Ascending aorta (tissue), 2 donors: Measurements from ENCODE around the gene CASP2. TPM values are rescaled to one million over a fixed set of nuclear protein-coding genes. Genes with fewer than 3 reads are reported as not detected.
A peak's percentile ranks its signal among the peaks of the same experiment; 100 is the strongest.
"Not testable (repeated sequence)": the region's sequence is repeated elsewhere in the genome, so short reads cannot be mapped to it uniquely, and the experiment has no call there.

Experiments
- DNase-seq, 2 donors: peaks; one replicate each; pipeline ENCODE4 v3.0.0-alpha.2; 2019; ENCODE audit warnings: low spot score in 2 of 2
- H3K27ac ChIP-seq, 2 donors: fragments of 200-600 bp; sonication (generic); one replicate each; pipeline ENCODE4 v1.5.1; 2016 to 2017; ENCODE audit warnings: mild to moderate bottlenecking in 1 of 2
- H3K27me3 ChIP-seq: fragments of 200-600 bp; sonication (generic); one replicate; pipeline ENCODE4 v1.5.1; 2017
- H3K36me3 ChIP-seq, 2 donors: fragments of 200-600 bp; sonication (generic); one replicate each; pipeline ENCODE4 v1.5.1; 2016
- H3K4me1 ChIP-seq, 2 donors: fragments of 200-600 bp; sonication (generic); one replicate each; pipeline ENCODE4 v1.5.1; 2016 to 2017; ENCODE audit warnings: mild to moderate bottlenecking in 1 of 2
- H3K4me3 ChIP-seq, 2 donors: fragments of 200-600 bp; sonication (generic); one replicate each; pipeline ENCODE4 v1.5.1; 2016 to 2017; ENCODE audit warnings: mild to moderate bottlenecking in 1 of 2
- H3K9me3 ChIP-seq, 2 donors: fragments of 200-600 bp; sonication (generic); one replicate each; pipeline ENCODE4 v1.5.1; 2016
- intact Hi-C: fragments of 100-400 bp; cut with DNase I; formaldehyde crosslinking; loops from one replicate; pipeline ENCODE4 v1.15.1; 2023
- total RNA-seq: library from RNA; depleted of rRNA; stranded (reverse); fragments of >200 nt; gene quantifications from one replicate; pipeline ENCODE4 v1.1.0, GENCODE V29; 2016
- TF ChIP-seq, protein P1 (sequence below), 3 experiments: fragments of 200-600 bp in 2 of 3; fragments of 450-650 bp in 1 of 3; sonication (generic) in 2 of 3; IDR thresholded peaks; one replicate each; pipeline ENCODE4 v1.5.1; 2016 to 2019; ENCODE audit warnings: antibody characterized with exemption in 3 of 3, mild to moderate bottlenecking in 1 of 3, moderate library complexity in 1 of 3

CASP2 gene
- total RNA-seq, 1 donor from 2014 or later: 13.7 TPM

- H3K9me3 ChIP-seq: no peaks in the 10 kb centered on the region
- intact Hi-C loops: no loop called here
- TF ChIP-seq, protein P1, sequence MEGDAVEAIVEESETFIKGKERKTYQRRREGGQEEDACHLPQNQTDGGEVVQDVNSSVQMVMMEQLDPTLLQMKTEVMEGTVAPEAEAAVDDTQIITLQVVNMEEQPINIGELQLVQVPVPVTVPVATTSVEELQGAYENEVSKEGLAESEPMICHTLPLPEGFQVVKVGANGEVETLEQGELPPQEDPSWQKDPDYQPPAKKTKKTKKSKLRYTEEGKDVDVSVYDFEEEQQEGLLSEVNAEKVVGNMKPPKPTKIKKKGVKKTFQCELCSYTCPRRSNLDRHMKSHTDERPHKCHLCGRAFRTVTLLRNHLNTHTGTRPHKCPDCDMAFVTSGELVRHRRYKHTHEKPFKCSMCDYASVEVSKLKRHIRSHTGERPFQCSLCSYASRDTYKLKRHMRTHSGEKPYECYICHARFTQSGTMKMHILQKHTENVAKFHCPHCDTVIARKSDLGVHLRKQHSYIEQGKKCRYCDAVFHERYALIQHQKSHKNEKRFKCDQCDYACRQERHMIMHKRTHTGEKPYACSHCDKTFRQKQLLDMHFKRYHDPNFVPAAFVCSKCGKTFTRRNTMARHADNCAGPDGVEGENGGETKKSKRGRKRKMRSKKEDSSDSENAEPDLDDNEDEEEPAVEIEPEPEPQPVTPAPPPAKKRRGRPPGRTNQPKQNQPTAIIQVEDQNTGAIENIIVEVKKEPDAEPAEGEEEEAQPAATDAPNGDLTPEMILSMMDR (IDR thresholded peaks at IDR 0.05): no peak
- peaks cover 0 to under 1% of the 10 kb centered on the region in 2 donors for H3K4me1 ChIP-seq
- H3K4me3 ChIP-seq: no peak overlapping the region
- no peaks in the 10 kb centered on the region for H3K27me3 ChIP-seq
- H3K36me3 ChIP-seq: no peaks in the 10 kb centered on the region
- no peak overlapping the region for H3K27ac ChIP-seq
- DNase-seq: no peak
Observed at GRCh38 chr7:143258831-143259230, 29.3 kb upstream of the CASP2 start.

- no peak overlapping the region for H3K27ac ChIP-seq
- intact Hi-C loops: no loop called here
- no peaks in the 10 kb centered on the region for H3K9me3 ChIP-seq
- TF ChIP-seq, protein P1 (IDR thresholded peaks at IDR 0.05): no peak
- no peak overlapping the region for H3K4me3 ChIP-seq
- no peaks in the 10 kb centered on the region for H3K27me3 ChIP-seq
- peaks cover 4 to 8% of the 10 kb centered on the region in 2 donors for H3K4me1 ChIP-seq
- no peaks in the 10 kb centered on the region for H3K36me3 ChIP-seq
- no peak for DNase-seq
Observed at GRCh38 chr7:143259765-143260164, 28.4 kb upstream of the CASP2 start.

- Histone ChIP-seq H3K36me3 (peaks cover 0 to 2% of the 10 kb centered on the region in 2 donors), H3K27ac (no peak overlapping the region), H3K4me3 (no peak overlapping the region), H3K27me3 (no peaks in the 10 kb centered on the region), H3K9me3 (no peaks in the 10 kb centered on the region), H3K4me1 (peaks cover 4 to 9% of the 10 kb centered on the region in 2 donors)
- TF ChIP-seq, protein P1 (IDR thresholded peaks at IDR 0.05): no peak
- intact Hi-C loops: no loop called here
- DNase-seq: no peak
Observed at GRCh38 chr7:143261901-143262300, 26.2 kb upstream of the CASP2 start.

- Histone ChIP-seq H3K4me1 (peaks cover 4 to 9% of the 10 kb centered on the region in 2 donors), H3K36me3 (peaks cover 12 to 16% of the 10 kb centered on the region in 2 donors), H3K27me3 (no peaks in the 10 kb centered on the region), H3K9me3 (no peaks in the 10 kb centered on the region), H3K27ac (peak within 1 kb of the TSS; percentile 76 to 82), H3K4me3 (peak within 1 kb of the TSS; percentile 85 to 94)
- intact Hi-C loops: loop anchor here (1.0 kb wide), 1 partner anchor 25 kb away; the partner anchor contains the start of gene CASP2
- DNase-seq: peak; percentile 33 to 90
- TF ChIP-seq, protein P1 (IDR thresholded peaks at IDR 0.05): no peak
Observed at GRCh38 chr7:143263266-143264195, 24.6 kb upstream of the CASP2 start, which contains the start of gene GSTK1. Gene GSTK1 (plus strand): TSS chr7:143263441. CDS start chr7:143263514, 73 bp downstream.

GRCh38 chr7:143264196-143264568 lies 24.0 kb upstream of the CASP2 start:
- Histone ChIP-seq H3K27ac (peak overlapping the region; percentile 76 to 82), H3K4me3 (peak overlapping the region; percentile 85 to 94), H3K36me3 (peaks cover 19 to 23% of the 10 kb centered on the region in 2 donors)
- H3K4me1 ChIP-seq, H3K9me3 ChIP-seq, intact Hi-C loops, H3K27me3 ChIP-seq, DNase-seq: not testable (repeated sequence)
